Thyroid gland (tissue), 4 donors: Measurements from ENCODE around the gene TCERG1L. TPM values are rescaled to one million over a fixed set of nuclear protein-coding genes. Genes with fewer than 3 reads are reported as not detected.

Experiments used
- DNase-seq, 2 donors: peaks; one replicate each; pipeline ENCODE4 v3.0.0-alpha.2; 2019
- H3K27ac ChIP-seq, 3 donors: fragments of 200-600 bp; sonication (generic); 1 replicate in 2 of 3; 2 replicates in 1 of 3; pipeline ENCODE4 v1.5.1; 2016 to 2019; ENCODE audit warnings: mild to moderate bottlenecking in 1 of 3, moderate library complexity in 1 of 3
- H3K27me3 ChIP-seq: fragments of 200-600 bp; sonication (generic); one replicate; pipeline ENCODE4 v1.5.1; 2019
- H3K36me3 ChIP-seq, 2 donors: fragments of 200-600 bp; sonication (generic); one replicate each; pipeline ENCODE4 v1.5.1; 2016 to 2019
- H3K4me1 ChIP-seq, 2 donors: fragments of 200-600 bp; sonication (generic); one replicate each; pipeline ENCODE4 v1.5.1; 2017 to 2019
- H3K4me3 ChIP-seq, 3 donors: fragments of 200-600 bp; sonication (generic); replicated peaks in 1 of 3; 1 replicate in 2 of 3; 2 replicates in 1 of 3; pipeline ENCODE4 v1.5.1; 2016; ENCODE audit warnings: mild to moderate bottlenecking in 1 of 3
- H3K9me3 ChIP-seq: fragments of 200-600 bp; sonication (generic); one replicate; pipeline ENCODE4 v1.5.1; 2017
- POLR2A ChIP-seq, 2 donors: fragments of 450-650 bp; IDR thresholded peaks; one replicate each; pipeline ENCODE4 v1.6.1; 2017; ENCODE audit warnings: antibody characterized with exemption in 2 of 2, mild to moderate bottlenecking in 2 of 2, moderate library complexity in 1 of 2
- WGBS, 2 donors: methylation state at CpG; one replicate each; pipeline ENCODE4 v1.1.5; 2017; 5-methylcytosine and 5-hydroxymethylcytosine counted together
- intact Hi-C: fragments of 100-400 bp; cut with DNase I; formaldehyde crosslinking; loops from one replicate; pipeline ENCODE4 v1.15.1; 2023
- total RNA-seq, 4 donors: library from RNA; depleted of rRNA; stranded (reverse); fragments of >200 nt; gene quantifications; one replicate each; pipeline ENCODE4 v1.2.3, GENCODE V29; 2016
- TF ChIP-seq, protein P1 (sequence below), 6 experiments: fragments of 200-600 bp in 3 of 6; fragments of 450-650 bp in 3 of 6; sonication (generic) in 3 of 6; IDR thresholded peaks; one replicate each; pipeline ENCODE4 v1.5.1; 2016 to 2019; ENCODE audit warnings: antibody characterized with exemption in 6 of 6, mild to moderate bottlenecking in 2 of 6, inconsistent platforms in 1 of 6, moderate library complexity in 1 of 6

The TCERG1L gene
- total RNA-seq, 4 donors from 2014 or later, result 4.3 to 23.6 (median 8.2) TPM

DNA sequence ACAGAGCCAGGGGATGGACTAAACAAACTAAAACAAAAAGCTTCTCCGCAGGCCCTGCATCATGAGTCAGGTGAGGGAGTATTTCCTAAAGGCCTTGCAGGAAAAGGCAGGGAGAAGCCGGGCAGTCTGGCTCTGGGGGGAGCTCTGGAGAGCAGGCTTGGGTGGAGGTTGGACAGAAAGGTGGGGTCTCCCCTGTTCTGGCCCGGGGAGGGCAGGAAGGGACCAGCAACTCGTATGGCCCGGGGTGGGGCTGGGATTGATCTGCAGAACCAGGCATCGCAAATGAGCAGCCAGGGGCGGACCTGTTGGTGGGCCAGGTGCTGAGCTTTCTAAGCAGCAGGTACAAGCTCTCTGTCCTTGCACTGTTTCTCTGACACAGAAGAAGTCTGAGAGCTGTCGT, 235.2 kb downstream of the TCERG1L start:
- Histone ChIP-seq H3K27ac (no peak overlapping the region), H3K36me3 (no peaks in the 10 kb centered on the region), H3K9me3 (no peaks in the 10 kb centered on the region), H3K4me1 (peaks cover 0 to 2% of the 10 kb centered on the region in 2 donors), H3K4me3 (no peak overlapping the region), H3K27me3 (no peaks in the 10 kb centered on the region)
- DNase-seq, result no peak
- intact Hi-C loops, result no loop called here
- TF ChIP-seq, protein P1, sequence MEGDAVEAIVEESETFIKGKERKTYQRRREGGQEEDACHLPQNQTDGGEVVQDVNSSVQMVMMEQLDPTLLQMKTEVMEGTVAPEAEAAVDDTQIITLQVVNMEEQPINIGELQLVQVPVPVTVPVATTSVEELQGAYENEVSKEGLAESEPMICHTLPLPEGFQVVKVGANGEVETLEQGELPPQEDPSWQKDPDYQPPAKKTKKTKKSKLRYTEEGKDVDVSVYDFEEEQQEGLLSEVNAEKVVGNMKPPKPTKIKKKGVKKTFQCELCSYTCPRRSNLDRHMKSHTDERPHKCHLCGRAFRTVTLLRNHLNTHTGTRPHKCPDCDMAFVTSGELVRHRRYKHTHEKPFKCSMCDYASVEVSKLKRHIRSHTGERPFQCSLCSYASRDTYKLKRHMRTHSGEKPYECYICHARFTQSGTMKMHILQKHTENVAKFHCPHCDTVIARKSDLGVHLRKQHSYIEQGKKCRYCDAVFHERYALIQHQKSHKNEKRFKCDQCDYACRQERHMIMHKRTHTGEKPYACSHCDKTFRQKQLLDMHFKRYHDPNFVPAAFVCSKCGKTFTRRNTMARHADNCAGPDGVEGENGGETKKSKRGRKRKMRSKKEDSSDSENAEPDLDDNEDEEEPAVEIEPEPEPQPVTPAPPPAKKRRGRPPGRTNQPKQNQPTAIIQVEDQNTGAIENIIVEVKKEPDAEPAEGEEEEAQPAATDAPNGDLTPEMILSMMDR (IDR thresholded peaks at IDR 0.05), result no peak
- TF ChIP-seq POLR2A (IDR thresholded peaks at IDR 0.05), result no peak
- 82 to 92% methylated on average over 8 of the region's 8 CpGs for WGBS, 2 donors

DNA sequence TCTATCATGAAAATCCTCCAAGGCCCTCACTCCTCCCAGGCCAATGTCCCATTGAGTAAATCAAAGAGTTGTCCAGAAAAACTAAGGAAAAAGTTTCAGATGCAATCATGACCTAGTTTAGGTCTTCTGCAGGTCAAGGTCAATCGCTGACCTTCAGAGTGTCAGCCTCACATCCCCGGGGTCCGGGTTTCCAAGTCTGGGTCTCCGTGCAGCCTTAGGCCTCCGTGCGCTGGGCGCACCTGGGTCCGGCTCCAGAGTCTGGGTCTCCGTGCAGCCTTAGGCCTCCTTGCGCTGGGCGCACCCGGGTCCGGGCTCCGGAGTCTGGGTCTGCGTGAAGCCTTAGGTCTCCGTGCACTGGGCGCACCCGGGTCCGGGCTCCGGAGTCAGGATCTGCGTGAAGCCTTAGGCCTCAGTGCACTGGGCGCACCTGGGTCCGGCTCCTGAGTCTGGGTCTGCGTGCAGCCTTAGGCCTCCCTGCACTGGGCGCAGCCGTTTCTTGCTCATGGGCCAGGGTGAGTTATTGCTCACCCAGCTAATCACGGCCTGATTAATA, 236.2 kb downstream of the TCERG1L start:
- 92 to 94% methylated on average over 12 to 27 of the region's 27 CpGs for WGBS, 2 donors
- no peak for DNase-seq
- intact Hi-C loops, result no loop called here

DNA sequence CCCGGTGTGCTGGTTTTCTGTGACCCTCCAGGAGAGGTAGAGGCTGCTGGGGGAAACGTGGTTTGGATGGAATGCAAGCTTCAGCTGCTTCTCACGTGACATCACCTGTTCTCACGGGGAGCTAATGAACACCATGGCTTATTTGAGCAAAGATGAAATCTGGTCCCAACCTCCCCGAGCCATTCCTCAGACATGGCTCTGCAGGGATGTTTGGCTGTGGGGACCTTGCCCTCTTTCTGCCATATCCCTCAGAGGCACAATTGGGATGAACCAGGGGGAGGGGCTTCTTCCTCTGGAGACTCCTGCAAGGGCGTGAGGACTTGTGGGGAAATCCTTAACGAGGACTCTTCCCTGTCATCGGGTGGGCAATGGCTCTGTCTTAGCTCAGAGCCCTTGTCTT, 236.8 kb downstream of the TCERG1L start:
- Histone ChIP-seq H3K4me1 (no peaks in the 10 kb centered on the region), H3K36me3 (no peaks in the 10 kb centered on the region), H3K9me3 (no peaks in the 10 kb centered on the region), H3K27me3 (no peaks in the 10 kb centered on the region), H3K4me3 (no peak overlapping the region), H3K27ac (no peak overlapping the region)
- intact Hi-C loops, result no loop called here
- no peak for DNase-seq
- 84 to 94% methylated on average over 8 of the region's 8 CpGs for WGBS, 2 donors
- no peak for TF ChIP-seq POLR2A (IDR thresholded peaks at IDR 0.05)
- TF ChIP-seq, protein P1 (IDR thresholded peaks at IDR 0.05), result no peak

More for the DNA sequence above, 236.2 kb downstream of the TCERG1L start:
- no peak overlapping the region for H3K4me3 ChIP-seq
- no peaks in the 10 kb centered on the region for H3K9me3 ChIP-seq
- H3K4me1 ChIP-seq, result no peaks in the 10 kb centered on the region
- no peak overlapping the region for H3K27ac ChIP-seq
- TF ChIP-seq POLR2A (IDR thresholded peaks at IDR 0.05), result no peak
- TF ChIP-seq, protein P1 (IDR thresholded peaks at IDR 0.05), result no peak
- H3K27me3 ChIP-seq, result no peaks in the 10 kb centered on the region
- H3K36me3 ChIP-seq, result no peaks in the 10 kb centered on the region

DNA sequence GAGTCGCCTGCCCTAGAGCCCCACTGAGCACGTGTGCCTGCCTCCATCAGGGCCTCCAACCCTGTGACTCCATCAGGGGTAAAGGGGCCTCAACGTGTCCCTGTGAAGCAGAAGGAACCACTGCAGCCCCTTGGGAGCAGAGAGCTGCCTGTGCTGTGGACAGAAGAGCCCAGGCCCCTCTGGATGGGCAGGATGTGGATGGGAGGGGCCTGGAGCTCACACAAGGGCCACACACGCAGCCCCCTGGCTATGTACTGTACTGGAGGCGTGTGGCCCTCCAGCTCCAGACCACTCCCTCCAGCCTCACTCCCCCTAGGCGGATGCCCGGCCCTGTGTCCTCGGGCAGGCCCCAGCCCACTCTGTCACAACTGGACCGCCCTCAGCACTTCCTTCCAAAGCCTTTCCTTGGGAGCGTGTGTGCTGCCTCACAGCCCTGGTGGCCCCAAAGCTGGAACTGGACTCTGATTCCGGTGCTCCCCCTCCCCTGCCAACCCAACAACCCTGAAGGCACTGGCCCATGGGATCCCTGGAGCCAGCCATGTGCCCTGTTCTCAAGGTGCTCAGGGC, 238.0 kb downstream of the TCERG1L start:
- no peaks in the 10 kb centered on the region for H3K4me1 ChIP-seq
- TF ChIP-seq, protein P1 (IDR thresholded peaks at IDR 0.05), result no peak
- TF ChIP-seq POLR2A (IDR thresholded peaks at IDR 0.05), result no peak
- H3K27me3 ChIP-seq, result no peaks in the 10 kb centered on the region
- H3K36me3 ChIP-seq, result no peaks in the 10 kb centered on the region
- intact Hi-C loops, result no loop called here
- no peak overlapping the region for H3K27ac ChIP-seq
- 77 to 100% methylated on average over 1 to 9 of the region's 11 CpGs for WGBS, 2 donors
- H3K9me3 ChIP-seq, result no peaks in the 10 kb centered on the region
- no peak for DNase-seq
- no peak overlapping the region for H3K4me3 ChIP-seq

DNA sequence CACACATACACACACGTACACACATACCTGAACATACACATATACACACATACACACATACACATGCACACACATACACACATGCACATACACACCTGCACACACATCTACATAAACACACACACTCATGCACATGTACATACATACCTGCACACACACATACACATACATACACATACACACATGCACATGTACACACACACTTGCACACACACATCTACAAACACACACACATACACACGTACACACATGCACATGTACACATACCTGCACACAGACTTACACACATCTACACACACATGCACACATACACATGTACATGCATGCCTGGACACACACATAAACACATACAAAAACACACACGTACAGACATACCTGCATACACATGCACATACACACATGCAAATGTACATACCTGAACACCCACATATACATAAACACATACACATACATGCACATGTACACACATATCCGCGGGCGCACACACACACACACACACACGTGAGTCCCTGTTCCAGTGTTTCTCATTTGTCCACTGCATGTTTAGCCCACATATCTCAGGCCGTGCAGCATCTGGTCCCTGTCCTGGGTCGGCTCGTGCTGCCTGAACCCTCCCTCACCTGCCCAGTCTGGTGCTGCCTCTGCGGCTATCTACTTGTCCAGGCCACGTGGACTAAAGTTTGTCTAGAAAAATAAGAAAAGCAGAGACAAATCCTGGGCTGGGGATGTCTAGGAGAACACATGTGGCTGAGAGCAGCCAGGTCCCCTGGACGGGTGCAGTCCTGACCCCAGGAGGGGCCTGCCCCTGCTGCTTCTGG, 238.7 kb downstream of the TCERG1L start:
- H3K36me3 ChIP-seq, result no peaks in the 10 kb centered on the region
- H3K4me3 ChIP-seq, result no peak overlapping the region
- WGBS, 2 donors, result 86 to 92% methylated on average over 13 of the region's 13 CpGs
- H3K27me3 ChIP-seq, result no peaks in the 10 kb centered on the region
- H3K4me1 ChIP-seq, result no peaks in the 10 kb centered on the region
- no peak for DNase-seq
- intact Hi-C loops, result no loop called here
- TF ChIP-seq, protein P1 (IDR thresholded peaks at IDR 0.05), result no peak
- TF ChIP-seq POLR2A (IDR thresholded peaks at IDR 0.05), result no peak
- no peak overlapping the region for H3K27ac ChIP-seq
- H3K9me3 ChIP-seq, result no peaks in the 10 kb centered on the region
